Measurements from ENCODE around the gene GGCX.
A peak's percentile ranks its signal among the peaks of the same experiment; 100 is the strongest.
"Not testable (repeated sequence)": the region's sequence is repeated elsewhere in the genome, so short reads cannot be mapped to it uniquely, and the experiment has no call there.

GGCX gene

GRCh38 chr2:85594715-85595300 is 33.5 kb upstream of the GGCX start:
- no peak for DNase-seq (ENCODE audit: extremely low read depth in 1 of 2, low read depth in 1 of 2)

- no peak for DNase-seq (ENCODE audit: extremely low read depth in 1 of 2, low read depth in 1 of 2)
Measured at GRCh38 chr2:85593023-85593422, 31.7 kb upstream of the GGCX start.

- DNase-seq (ENCODE audit: extremely low read depth in 1 of 2, low read depth in 1 of 2), result not testable (repeated sequence)
Measured at GRCh38 chr2:85592299-85592698, 31.0 kb upstream of the GGCX start.

- DNase-seq (ENCODE audit: extremely low read depth in 1 of 2, low read depth in 1 of 2), result no peak
Measured at GRCh38 chr2:85591563-85591962, 30.3 kb upstream of the GGCX start.

GRCh38 chr2:85590950-85591349 is 29.7 kb upstream of the GGCX start:
- no peak for DNase-seq (ENCODE audit: extremely low read depth in 1 of 2, low read depth in 1 of 2)

- DNase-seq (ENCODE audit: extremely low read depth in 1 of 2, low read depth in 1 of 2), result no peak
Measured at GRCh38 chr2:85589982-85590791, 28.9 kb upstream of the GGCX start.

GRCh38 chr2:85589181-85589580 is 27.9 kb upstream of the GGCX start:
- DNase-seq (ENCODE audit: extremely low read depth in 1 of 2, low read depth in 1 of 2), result no peak

GRCh38 chr2:85588645-85589044 is 27.4 kb upstream of the GGCX start:
- DNase-seq (ENCODE audit: extremely low read depth in 1 of 2, low read depth in 1 of 2), result no peak

- no peak for DNase-seq (ENCODE audit: extremely low read depth in 1 of 2, low read depth in 1 of 2)
Measured at GRCh38 chr2:85588236-85588635, 26.9 kb upstream of the GGCX start.

- no peak for DNase-seq (ENCODE audit: extremely low read depth in 1 of 2, low read depth in 1 of 2)
Measured at GRCh38 chr2:85585781-85586105, 24.4 kb upstream of the GGCX start.

- DNase-seq (ENCODE audit: extremely low read depth in 1 of 2, low read depth in 1 of 2), result no peak
Measured at GRCh38 chr2:85584857-85585780, 23.8 kb upstream of the GGCX start.

- DNase-seq (ENCODE audit: extremely low read depth in 1 of 2, low read depth in 1 of 2), result no peak
Measured at GRCh38 chr2:85584354-85584856, 23.1 kb upstream of the GGCX start, which contains the start of gene VAMP5. Gene VAMP5 (plus strand): TSS chr2:85584431. CDS start chr2:85584491, 60 bp downstream.

GRCh38 chr2:85583667-85584353 is 22.5 kb upstream of the GGCX start:
- DNase-seq (ENCODE audit: extremely low read depth in 1 of 2, low read depth in 1 of 2), result no peak

GRCh38 chr2:85582492-85582891 is 21.2 kb upstream of the GGCX start:
- no peak for DNase-seq (ENCODE audit: extremely low read depth in 1 of 2, low read depth in 1 of 2)

GRCh38 chr2:85580206-85580605 is 18.9 kb upstream of the GGCX start:
- no peak for DNase-seq (ENCODE audit: extremely low read depth in 1 of 2, low read depth in 1 of 2)

- DNase-seq (ENCODE audit: extremely low read depth in 1 of 2, low read depth in 1 of 2), result no peak
Measured at GRCh38 chr2:85579266-85579935, 18.1 kb upstream of the GGCX start.

GRCh38 chr2:85578243-85579180 is 17.2 kb upstream of the GGCX start:
- DNase-seq (ENCODE audit: extremely low read depth in 1 of 2, low read depth in 1 of 2), result no peak

- peak in 1 of 2 donors; percentile 37 for DNase-seq (ENCODE audit: extremely low read depth in 1 of 2, low read depth in 1 of 2)
Measured at GRCh38 chr2:85577386-85578242, 16.3 kb upstream of the GGCX start, which contains the start of gene VAMP8. Gene VAMP8 (plus strand): TSS chr2:85577586. CDS start chr2:85577647, 61 bp downstream.
